ENCODE data around the gene C10orf62.

Gene C10orf62

DNA sequence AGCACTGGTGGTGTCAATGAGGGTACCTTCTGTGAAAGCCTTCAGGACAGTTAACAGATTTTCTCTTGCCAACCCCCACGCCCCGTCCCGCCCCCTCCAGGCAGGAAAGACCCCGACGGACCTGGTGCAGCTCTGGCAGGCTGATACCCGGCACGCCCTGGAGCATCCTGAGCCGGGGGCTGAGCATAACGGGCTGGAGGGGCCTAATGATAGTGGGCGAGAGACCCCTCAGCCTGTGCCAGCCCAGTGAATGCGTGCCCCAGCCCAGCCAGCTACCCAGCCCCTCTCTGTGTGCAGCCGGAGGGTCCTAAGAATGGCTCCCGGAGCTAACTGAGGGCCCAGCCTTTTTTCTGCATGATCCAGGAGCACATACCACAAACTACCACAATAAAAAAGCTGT is 6.0 kb upstream of the C10orf62 start:
- Histone ChIP-seq H3K27ac (no peak overlapping the region), H3K36me3 (no peaks in the 10 kb centered on the region), H3K27me3 (peaks cover 3% of the 10 kb centered on the region), H3K4me3 (ENCODE audit: low read depth in 1 of 2, low read length in 1 of 2) (no peak overlapping the region), H3K4me1 (ENCODE audit: control insufficient read depth in 1 of 2, insufficient read depth in 1 of 2, low read depth in 1 of 2, low read length in 1 of 2) (no peaks in the 10 kb centered on the region), H3K9me3 (no peaks in the 10 kb centered on the region)
- TF ChIP-seq, protein P1, sequence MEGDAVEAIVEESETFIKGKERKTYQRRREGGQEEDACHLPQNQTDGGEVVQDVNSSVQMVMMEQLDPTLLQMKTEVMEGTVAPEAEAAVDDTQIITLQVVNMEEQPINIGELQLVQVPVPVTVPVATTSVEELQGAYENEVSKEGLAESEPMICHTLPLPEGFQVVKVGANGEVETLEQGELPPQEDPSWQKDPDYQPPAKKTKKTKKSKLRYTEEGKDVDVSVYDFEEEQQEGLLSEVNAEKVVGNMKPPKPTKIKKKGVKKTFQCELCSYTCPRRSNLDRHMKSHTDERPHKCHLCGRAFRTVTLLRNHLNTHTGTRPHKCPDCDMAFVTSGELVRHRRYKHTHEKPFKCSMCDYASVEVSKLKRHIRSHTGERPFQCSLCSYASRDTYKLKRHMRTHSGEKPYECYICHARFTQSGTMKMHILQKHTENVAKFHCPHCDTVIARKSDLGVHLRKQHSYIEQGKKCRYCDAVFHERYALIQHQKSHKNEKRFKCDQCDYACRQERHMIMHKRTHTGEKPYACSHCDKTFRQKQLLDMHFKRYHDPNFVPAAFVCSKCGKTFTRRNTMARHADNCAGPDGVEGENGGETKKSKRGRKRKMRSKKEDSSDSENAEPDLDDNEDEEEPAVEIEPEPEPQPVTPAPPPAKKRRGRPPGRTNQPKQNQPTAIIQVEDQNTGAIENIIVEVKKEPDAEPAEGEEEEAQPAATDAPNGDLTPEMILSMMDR (IDR thresholded peaks at IDR 0.05) = no peak

- TF ChIP-seq, protein P1 (IDR thresholded peaks at IDR 0.05) = no peak
- Histone ChIP-seq H3K27me3 (no peaks in the 10 kb centered on the region), H3K36me3 (no peaks in the 10 kb centered on the region), H3K4me1 (ENCODE audit: control insufficient read depth in 1 of 2, insufficient read depth in 1 of 2, low read depth in 1 of 2, low read length in 1 of 2) (no peaks in the 10 kb centered on the region), H3K27ac (no peak within 1 kb of the TSS), H3K4me3 (ENCODE audit: low read depth in 1 of 2, low read length in 1 of 2) (no peak within 1 kb of the TSS), H3K9me3 (no peaks in the 10 kb centered on the region)
These were observed 5.3 kb upstream of the C10orf62 start, which contains the start of gene HOGA1 for GRCh38 chr10:97584060-97584797. Gene HOGA1, plus strand, starts transcription at chr10:97584389. Its CDS starts 315 bp downstream, at chr10:97584704.

DNA sequence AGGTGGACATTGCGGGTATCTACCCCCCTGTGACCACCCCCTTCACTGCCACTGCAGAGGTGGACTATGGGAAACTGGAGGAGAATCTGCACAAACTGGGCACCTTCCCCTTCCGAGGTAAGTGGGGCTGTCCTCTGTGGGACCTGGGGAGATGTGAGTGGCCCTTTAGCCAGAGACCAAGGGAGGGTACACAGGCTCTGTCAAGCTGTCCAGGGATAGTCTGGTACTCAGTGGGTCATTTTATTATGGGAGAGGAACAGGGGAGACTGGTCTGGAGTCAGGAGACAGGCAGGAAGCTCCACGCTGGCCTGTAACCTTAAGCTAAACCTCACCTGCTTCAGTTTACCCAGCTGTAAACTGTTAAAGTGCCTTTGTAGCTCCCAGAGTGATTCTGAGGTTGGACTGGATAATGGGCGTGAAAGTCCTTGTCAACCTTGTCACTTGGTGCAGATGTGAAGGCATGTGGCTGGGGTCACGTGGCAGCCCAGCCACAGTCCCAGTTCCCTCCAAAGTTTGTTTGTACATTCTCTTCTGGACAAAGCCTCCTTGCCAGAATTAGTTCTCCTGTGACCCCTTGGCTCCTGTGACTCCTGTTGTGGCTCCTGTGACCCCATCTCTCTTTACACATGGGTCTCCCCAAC is 4.6 kb upstream of the C10orf62 start:
- H3K27me3 ChIP-seq = no peaks in the 10 kb centered on the region
- H3K36me3 ChIP-seq = no peaks in the 10 kb centered on the region
- TF ChIP-seq, protein P1 (IDR thresholded peaks at IDR 0.05) = no peak
- H3K9me3 ChIP-seq = no peaks in the 10 kb centered on the region
- H3K4me3 ChIP-seq (ENCODE audit: low read depth in 1 of 2, low read length in 1 of 2) = no peak overlapping the region
- no peaks in the 10 kb centered on the region for H3K4me1 ChIP-seq (ENCODE audit: control insufficient read depth in 1 of 2, insufficient read depth in 1 of 2, low read depth in 1 of 2, low read length in 1 of 2)
- H3K27ac ChIP-seq = no peak overlapping the region

DNA sequence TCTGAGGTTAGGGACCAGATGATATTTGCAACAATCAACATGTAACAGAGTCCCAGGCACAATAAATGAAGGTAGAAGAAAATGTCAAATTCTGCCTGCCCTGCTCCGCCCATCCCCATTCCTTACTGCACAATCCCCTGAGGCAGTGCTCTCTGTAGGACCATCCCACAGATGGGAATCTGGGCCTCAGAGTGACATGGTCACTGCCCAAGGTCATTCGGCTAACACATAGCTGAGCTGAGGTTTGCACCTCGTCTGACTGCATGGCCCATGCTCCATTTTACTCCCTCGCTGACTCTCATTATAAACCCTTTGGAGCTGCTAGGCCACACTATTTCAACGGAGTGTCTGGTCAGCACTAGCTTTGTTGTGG is 4.1 kb upstream of the C10orf62 start:
- Histone ChIP-seq H3K9me3 (no peaks in the 10 kb centered on the region), H3K4me3 (ENCODE audit: low read depth in 1 of 2, low read length in 1 of 2) (no peak overlapping the region), H3K27ac (no peak overlapping the region), H3K4me1 (ENCODE audit: control insufficient read depth in 1 of 2, insufficient read depth in 1 of 2, low read depth in 1 of 2, low read length in 1 of 2) (no peaks in the 10 kb centered on the region), H3K36me3 (no peaks in the 10 kb centered on the region), H3K27me3 (no peaks in the 10 kb centered on the region)
- TF ChIP-seq, protein P1 (IDR thresholded peaks at IDR 0.05) = no peak

- Histone ChIP-seq H3K4me3 (ENCODE audit: low read depth in 1 of 2, low read length in 1 of 2) (no peak overlapping the region), H3K27ac (no peak overlapping the region), H3K9me3 (no peaks in the 10 kb centered on the region), H3K27me3 (no peaks in the 10 kb centered on the region), H3K4me1 (ENCODE audit: control insufficient read depth in 1 of 2, insufficient read depth in 1 of 2, low read depth in 1 of 2, low read length in 1 of 2) (no peaks in the 10 kb centered on the region), H3K36me3 (no peaks in the 10 kb centered on the region)
- TF ChIP-seq, protein P1 (IDR thresholded peaks at IDR 0.05) = no peak
These were observed 2.3 kb upstream of the C10orf62 start for GRCh38 chr10:97587183-97587582.

All from neutrophil (primary cell).